H1 (cell line): ENCODE results near the gene UBR7. TPM values are rescaled to one million over a fixed set of nuclear protein-coding genes. Genes with fewer than 3 reads are reported as not detected.

Experiments
- CTCF ChIA-PET: fragments of 300-600 bp; sonication (Branson Sonifier 250); formaldehyde crosslinking; loops from one replicate; lab custom pipeline; 2021; ENCODE audit not compliant: partially characterized antibody; lab: Charles Lee
- POLR2A ChIA-PET: fragments of 300-600 bp; sonication (Branson Sonifier 250); formaldehyde crosslinking; loops from one replicate; lab custom pipeline; 2021; ENCODE audit warnings: inconsistent platforms; ENCODE audit not compliant: partially characterized antibody; lab: Charles Lee
- DNase-seq, 2 experiments: peaks; one replicate each; pipeline versions ENCODE4 v3.0.0 to v3.0.0-alpha.2; 2010 to 2022; ENCODE audit warnings: low spot score in 2 of 2, low read depth in 1 of 2, mixed read lengths in 1 of 2
- FAIRE-seq: peaks from 2 replicates; lab custom pipeline; 2011; peaks lifted over from hg19 to GRCh38; lab: Jason Lieb, UNC
- H2AFZ ChIP-seq: 2 replicates; pipeline ENCODE4 v1.8.1; 2012; ENCODE audit warnings: low read length, inconsistent platforms
- H2AK5ac ChIP-seq: 2 replicates; pipeline ENCODE4 v1.6.1; 2013; ENCODE audit warnings: low read depth, low read length
- H2BK120ac ChIP-seq: replicated peaks from 2 replicates; pipeline ENCODE3; 2013; ENCODE audit warnings: low read depth, low read length, inconsistent platforms
- H2BK12ac ChIP-seq: 2 replicates; pipeline ENCODE4 v1.6.1; 2013; ENCODE audit warnings: low read depth, low read length
- H2BK15ac ChIP-seq: 2 replicates; pipeline ENCODE4 v1.6.1; 2013; ENCODE audit warnings: low read length
- H2BK20ac ChIP-seq: 2 replicates; pipeline ENCODE4 v1.6.1; 2013; ENCODE audit warnings: low read length
- H2BK5ac ChIP-seq: 2 replicates; pipeline ENCODE4 v1.6.1; 2013; ENCODE audit warnings: low read depth, low read length
- H3K14ac ChIP-seq: 2 replicates; pipeline ENCODE4 v1.6.1; 2013; ENCODE audit warnings: inconsistent platforms; ENCODE audit not compliant: insufficient read length
- H3K18ac ChIP-seq: 2 replicates; pipeline ENCODE4 v1.6.1; 2013; ENCODE audit warnings: low read length; ENCODE audit errors: extremely low read depth
- H3K23ac ChIP-seq: 2 replicates; pipeline ENCODE4 v1.6.1; 2013; ENCODE audit warnings: inconsistent platforms; ENCODE audit not compliant: insufficient read length
- H3K23me2 ChIP-seq: 2 replicates; pipeline ENCODE4 v1.6.1; 2013; ENCODE audit warnings: low read depth, low read length
- H3K27ac ChIP-seq: 2 replicates; pipeline ENCODE4 v1.6.1; 2011; ENCODE audit warnings: low read depth, low read length, inconsistent platforms
- H3K27me3 ChIP-seq, 4 experiments: replicated peaks in 1 of 4; 1 replicate in 1 of 4; 2 replicates in 3 of 4; pipeline versions ENCODE4 v1.6.1 to v1.8.1; 2011 to 2013; ENCODE audit warnings: low read length in 3 of 4, mild to moderate bottlenecking in 3 of 4, inconsistent platforms in 2 of 4, mixed read lengths in 2 of 4, moderate library complexity in 1 of 4; ENCODE audit not compliant: control insufficient read depth in 3 of 4, insufficient read depth in 3 of 4; ENCODE audit errors: extremely low read depth in 1 of 4
- H3K36me3 ChIP-seq, 4 experiments: 2 replicates each; pipeline versions ENCODE4 v1.6.1 to v1.8.1; 2011 to 2013; ENCODE audit warnings: mild to moderate bottlenecking in 4 of 4, low read length in 3 of 4, moderate library complexity in 2 of 4, control low read depth in 1 of 4, inconsistent platforms in 1 of 4; ENCODE audit not compliant: insufficient read depth in 4 of 4, control insufficient read depth in 2 of 4
- H3K4ac ChIP-seq: replicated peaks from 2 replicates; pipeline ENCODE3; 2013; ENCODE audit warnings: low read length, low read depth, mixed read lengths, inconsistent platforms; ENCODE audit not compliant: insufficient read length
- H3K4me1 ChIP-seq, 4 experiments: replicated peaks in 1 of 4; 1 replicate in 1 of 4; 2 replicates in 3 of 4; pipeline versions ENCODE4 v1.6.1 to v1.8.1; 2011 to 2013; ENCODE audit warnings: low read length in 3 of 4, inconsistent platforms in 2 of 4, mixed read lengths in 1 of 4; ENCODE audit not compliant: insufficient read depth in 4 of 4, control insufficient read depth in 3 of 4
- H3K4me2 ChIP-seq, 2 experiments: 2 replicates each; pipeline versions ENCODE4 v1.6.1 to v1.8.1; 2011 to 2013; ENCODE audit warnings: low read depth in 2 of 2, low read length in 2 of 2, control low read depth in 1 of 2, inconsistent platforms in 1 of 2, mild to moderate bottlenecking in 1 of 2; ENCODE audit not compliant: insufficient read depth in 1 of 2
- H3K4me3 ChIP-seq, 4 experiments: fragments of 200-600, 300-600 bp in 1 of 4; sonication (generic), shearing (Covaris generic), sonication (Bioruptor Twin) in 1 of 4; 2 replicates each; pipeline versions ENCODE4 v1.5.1 to v1.8.1; 2011 to 2016; ENCODE audit warnings: low read length in 4 of 4, low read depth in 3 of 4, control low read depth in 2 of 4, inconsistent platforms in 2 of 4, mild to moderate bottlenecking in 2 of 4, mixed read lengths in 1 of 4, moderate library complexity in 1 of 4; ENCODE audit not compliant: insufficient read depth in 2 of 4; ENCODE audit errors: extremely low read depth in 1 of 4
- H3K56ac ChIP-seq: replicated peaks from 2 replicates; pipeline ENCODE3; 2013; ENCODE audit warnings: low read depth, mild to moderate bottlenecking, mixed read lengths, low read length, inconsistent platforms; ENCODE audit not compliant: insufficient read length
- H3K79me1 ChIP-seq: 2 replicates; pipeline ENCODE4 v1.6.1; 2013; ENCODE audit warnings: low read depth, low read length, control low read depth
- H3K79me2 ChIP-seq, 2 experiments: 2 replicates each; pipeline versions ENCODE4 v1.6.1 to v1.8.1; 2012 to 2013; ENCODE audit warnings: low read length in 2 of 2, mild to moderate bottlenecking in 2 of 2, inconsistent platforms in 1 of 2; ENCODE audit not compliant: insufficient read depth in 2 of 2, control insufficient read depth in 1 of 2
- H3K9ac ChIP-seq, 4 experiments: replicated peaks in 1 of 4; 1 replicate in 1 of 4; 2 replicates in 3 of 4; pipeline versions ENCODE4 v1.6.1 to v1.8.1; 2011 to 2013; ENCODE audit warnings: low read depth in 3 of 4, low read length in 3 of 4, control low read depth in 2 of 4, mild to moderate bottlenecking in 2 of 4, moderate library complexity in 2 of 4, inconsistent platforms in 1 of 4; ENCODE audit errors: extremely low read depth in 1 of 4
- H3K9me3 ChIP-seq, 2 experiments: 2 replicates each; pipeline versions ENCODE4 v1.6.1 to v1.8.1; 2012 to 2013; ENCODE audit warnings: mild to moderate bottlenecking in 2 of 2, moderate library complexity in 2 of 2, control low read depth in 1 of 2, inconsistent platforms in 1 of 2, low read depth in 1 of 2, low read length in 1 of 2, mixed read lengths in 1 of 2; ENCODE audit not compliant: insufficient read depth in 2 of 2
- H4K20me1 ChIP-seq, 2 experiments: replicated peaks in 1 of 2; 2 replicates each; pipeline versions ENCODE3 to v1.8.1; 2011 to 2013; ENCODE audit warnings: inconsistent platforms in 2 of 2, low read length in 2 of 2, mild to moderate bottlenecking in 1 of 2; ENCODE audit not compliant: insufficient read depth in 2 of 2, control insufficient read depth in 1 of 2
- H4K5ac ChIP-seq: 2 replicates; pipeline ENCODE4 v1.6.1; 2013; ENCODE audit warnings: low read length, low read depth, mixed read lengths, inconsistent platforms; ENCODE audit not compliant: insufficient read length
- H4K8ac ChIP-seq: 2 replicates; pipeline ENCODE4 v1.8.0; 2013; ENCODE audit warnings: mild to moderate bottlenecking, moderate library complexity, low read length, inconsistent platforms; ENCODE audit not compliant: insufficient read depth; ENCODE audit errors: extremely low read depth
- H4K91ac ChIP-seq: replicated peaks from 2 replicates; pipeline ENCODE3; 2013; ENCODE audit warnings: low read length, mixed read lengths, inconsistent platforms; ENCODE audit not compliant: insufficient read length
- BACH1 ChIP-seq: IDR thresholded peaks from 2 replicates; pipeline ENCODE4 v1.6.1; 2012; ENCODE audit warnings: low read length, improper control_type of control experiment
- BRCA1 ChIP-seq: IDR thresholded peaks from 2 replicates; pipeline ENCODE4 v1.6.1; 2012; ENCODE audit warnings: low read depth, low read length, improper control_type of control experiment
- CBX5 ChIP-seq: fragments of 300-800, 300-1000 bp; sonication (generic); IDR thresholded peaks from 2 replicates; pipeline ENCODE4 v1.7.1; 2016; ENCODE audit warnings: antibody characterized with exemption, low read length, low read depth
- CEBPB ChIP-seq: IDR thresholded peaks from 2 replicates; pipeline ENCODE4 v1.6.1; 2012; ENCODE audit warnings: low read depth, low read length
- EP300 ChIP-seq, 2 experiments: IDR thresholded peaks; 1 replicate in 1 of 2; 2 replicates in 1 of 2; pipeline ENCODE4 v1.6.1; 2011 to 2012; ENCODE audit warnings: low read depth in 2 of 2, low read length in 2 of 2, mild to moderate bottlenecking in 2 of 2, borderline replicate concordance in 1 of 2, inconsistent platforms in 1 of 2, moderate library complexity in 1 of 2
- HDAC2 ChIP-seq, 2 experiments: fragments of 300-600 bp in 1 of 2; sonication (generic) in 1 of 2; IDR thresholded peaks; 2 replicates each; pipeline ENCODE4 v1.6.1; 2011 to 2012; ENCODE audit warnings: low read depth in 2 of 2, low read length in 2 of 2, mild to moderate bottlenecking in 2 of 2, moderate library complexity in 2 of 2, borderline replicate concordance in 1 of 2, inconsistent platforms in 1 of 2
- KDM4A ChIP-seq: IDR thresholded peaks from one replicate; pipeline ENCODE4 v1.7.1; 2012; ENCODE audit warnings: low read depth, mild to moderate bottlenecking, moderate library complexity, low read length, inconsistent platforms; ENCODE audit not compliant: severe bottlenecking
- MAFK ChIP-seq: IDR thresholded peaks from 2 replicates; pipeline ENCODE4 v1.6.1; 2012; ENCODE audit warnings: low read depth, mild to moderate bottlenecking, improper control_type of control experiment, low read length
- NANOG ChIP-seq: IDR thresholded peaks from 2 replicates; pipeline ENCODE4 v1.6.1; 2011; ENCODE audit warnings: low read length, low read depth, mild to moderate bottlenecking, inconsistent platforms; ENCODE audit not compliant: insufficient read depth, poor library complexity, severe bottlenecking
- RBBP5 ChIP-seq: IDR thresholded peaks from 2 replicates; pipeline ENCODE4 v1.7.1; 2012; ENCODE audit warnings: low read depth, mild to moderate bottlenecking, inconsistent platforms, low read length, moderate library complexity, borderline replicate concordance
- SIX5 ChIP-seq: IDR thresholded peaks from 2 replicates; pipeline ENCODE4 v1.6.1; 2011; ENCODE audit warnings: mild to moderate bottlenecking, low read depth, low read length
- SP4 ChIP-seq: IDR thresholded peaks from 2 replicates; pipeline ENCODE4 v1.6.1; 2012; ENCODE audit warnings: low read length, inconsistent platforms
- TEAD4 ChIP-seq: IDR thresholded peaks from 2 replicates; pipeline ENCODE4 v1.6.1; 2012; ENCODE audit warnings: low read depth, low read length, inconsistent platforms, mixed read lengths
- WGBS, 2 experiments: shearing (Covaris generic) in 1 of 2; methylation state at CpG; one replicate each; pipeline versions ENCODE4 v1.1.6 to v1.1.7; 2013 to 2015; ENCODE audit warnings: low lambda C conversion rate in 2 of 2, mixed read lengths in 2 of 2, inconsistent platforms in 1 of 2, low coverage in 1 of 2, missing lambda C conversion rate in 1 of 2; ENCODE audit not compliant: insufficient replicate concordance in 2 of 2, insufficient coverage in 1 of 2, insufficient read length in 1 of 2; ENCODE audit errors: extremely low coverage in 1 of 2, missing lambda C conversion rate in 1 of 2; 5-methylcytosine and 5-hydroxymethylcytosine counted together
- polyA plus RNA-seq, 7 experiments: library from polyadenylated mRNA; depleted of rRNA in 3 of 7; stranded (reverse) in 5 of 7; unstranded in 2 of 7; fragments of >200 nt in 5 of 7; fragments of 200-250 nt in 2 of 7; gene quantifications; 1 replicate in 5 of 7; 2 replicates in 1 of 7; 4 replicates in 1 of 7; pipeline versions ENCODE4 v1.2.1 to v1.2.3, GENCODE V29; 2011 to 2013; ENCODE audit warnings: missing spikeins in 2 of 7, mixed read lengths in 2 of 7
- total RNA-seq: library from RNA; stranded (reverse); fragmentation: NEBNext Ultra II Directional; extraction: Animal tissue kit (Norgen Biotek cat#: 25700); gene quantifications from 2 replicates; pipeline ENCODE4 v1.2.1, GENCODE V29; 2021

Gene UBR7
- total and polyA plus RNA-seq, 2 of the 8 experiments (the other 6 are each of a cell fraction or from before 2014, with no cell fraction given): 20.1 to 28.4 TPM

- Histone ChIP-seq H2AK5ac (no peak overlapping the region), H3K56ac (no peak overlapping the region), H3K14ac (no peak overlapping the region), H3K23ac (no peak overlapping the region), H2BK120ac (no peak overlapping the region), H4K8ac (no peak overlapping the region), H3K4me3 (no peak overlapping the region), H3K27me3 (no peaks in the 10 kb centered on the region), H3K4me1 (peaks cover 0 to 2% (median 0%) of the 10 kb centered on the region in 4 experiments; a peak in 1 of 7 replicates), H2BK5ac (no peak overlapping the region), H3K4me2 (no peak overlapping the region), H4K5ac (no peak overlapping the region), H4K91ac (no peak overlapping the region), H3K4ac (no peak overlapping the region), H2BK12ac (no peak overlapping the region), H3K36me3 (peaks cover 8 to 45% (median 26%) of the 10 kb centered on the region in 4 experiments), H3K23me2 (no peaks in the 10 kb centered on the region), H2BK15ac (no peak overlapping the region), H4K20me1 (no peaks in the 10 kb centered on the region), H3K9ac (no peak overlapping the region), H2AFZ (no peak overlapping the region), H3K18ac (no peak overlapping the region), H3K27ac (no peak overlapping the region), H3K79me1 (no peaks in the 10 kb centered on the region), H3K79me2 (no peaks in the 10 kb centered on the region), H3K9me3 (no peaks in the 10 kb centered on the region), H2BK20ac (no peak overlapping the region)
- ChIA-PET CTCF (no interaction called here), POLR2A (no interaction called here)
- no peak for FAIRE-seq
- 96% methylated on average over 10 of the region's 10 CpGs; no CpG with 5 or more reads in 1 of the 2 experiments for WGBS, 2 experiments
- no peak for DNase-seq
- TF ChIP-seq EP300 (IDR thresholded peaks at IDR 0.05; ENCODE audit: borderline replicate concordance in 1 of 2, low read depth in 2 of 2, low read length in 2 of 2) (no peak), RBBP5 (no peak), SIX5 (no peak), BRCA1 (no peak), TEAD4 (no peak), CBX5 (no peak), KDM4A (no peak), SP4 (no peak), HDAC2 (IDR thresholded peaks at IDR 0.05; ENCODE audit: borderline replicate concordance in 1 of 2, low read depth in 2 of 2, low read length in 2 of 2) (no peak), NANOG (no peak), BACH1 (no peak), CEBPB (no peak), MAFK (no peak)
Measured at GRCh38 chr14:93245764-93246420, 38.8 kb downstream of the UBR7 start.
